HEK293 (cell line): ENCODE data around the gene PFN3.

Source experiments
- CTCF ChIA-PET: fragments of 350-600 bp; formaldehyde crosslinking; extraction: SDS; loops from one replicate; lab custom pipeline; 2021; ENCODE audit warnings: antibody characterized with exemption; lab: Yijun Ruan, JAX
- POLR2A ChIA-PET: fragments of 300-600 bp; formaldehyde crosslinking; extraction: SDS; loops from one replicate; lab custom pipeline; 2020; ENCODE audit warnings: antibody characterized with exemption, inconsistent platforms; lab: Yijun Ruan, JAX
- H3K27ac ChIP-seq: fragments of 200-500 bp; sonication (Bioruptor generic); 2 replicates; pipeline ENCODE4 v1.5.1; 2014; ENCODE audit warnings: low read depth, low read length, control low read depth, inconsistent platforms; ENCODE audit errors: extremely low read depth
- H3K36me3 ChIP-seq, 2 experiments: fragments of 200-500 bp in 1 of 2; sonication (Bioruptor generic) in 1 of 2; 1 replicate in 1 of 2; 2 replicates in 1 of 2; pipeline ENCODE4 v1.5.1; 2014 to 2017; ENCODE audit warnings: inconsistent platforms in 2 of 2, low read length in 2 of 2; ENCODE audit not compliant: control insufficient read depth in 2 of 2, insufficient read depth in 1 of 2
- H3K4me1 ChIP-seq: fragments of 200-500 bp; sonication (Bioruptor generic); 2 replicates; pipeline ENCODE4 v1.5.1; 2014; ENCODE audit warnings: mild to moderate bottlenecking, low read length, inconsistent platforms; ENCODE audit not compliant: control insufficient read depth, insufficient read depth
- H3K4me3 ChIP-seq: 2 replicates; pipeline ENCODE4 v1.5.1; 2011; ENCODE audit warnings: low read depth, mild to moderate bottlenecking, control low read depth, low read length, moderate library complexity
- H3K9me3 ChIP-seq: fragments of 200-500 bp; sonication (Bioruptor generic); 2 replicates; pipeline ENCODE4 v1.5.1; 2014; ENCODE audit warnings: low read depth, low read length, inconsistent platforms; ENCODE audit not compliant: control insufficient read depth, insufficient read depth
- HOXD13 ChIP-seq: sonication (generic); formaldehyde crosslinking; IDR thresholded peaks from 2 replicates; pipeline ENCODE4 v1.8.0; 2022; ENCODE audit warnings: missing genetic modification reagents, borderline replicate concordance
- KLF1 ChIP-seq: fragments of 450-650 bp; formaldehyde crosslinking; IDR thresholded peaks from 2 replicates; pipeline ENCODE4 v1.5.1; 2016; ENCODE audit warnings: missing biosample characterization, missing genetic modification characterization
- KLF16 ChIP-seq: fragments of 450-650 bp; formaldehyde crosslinking; IDR thresholded peaks from 2 replicates; pipeline ENCODE4 v1.5.1; 2017; ENCODE audit warnings: missing biosample characterization, missing genetic modification characterization
- SETDB1 ChIP-seq: IDR thresholded peaks from one replicate; pipeline ENCODE4 v1.6.1; 2017; ENCODE audit warnings: mild to moderate bottlenecking, low read length, moderate library complexity, mixed read lengths; ENCODE audit not compliant: insufficient read length
- SP3 ChIP-seq: fragments of 450-650 bp; formaldehyde crosslinking; IDR thresholded peaks from 2 replicates; pipeline ENCODE4 v1.5.1; 2016; ENCODE audit warnings: missing biosample characterization, missing genetic modification characterization
- SP7 ChIP-seq: fragments of 450-650 bp; formaldehyde crosslinking; IDR thresholded peaks from 2 replicates; pipeline ENCODE4 v1.5.1; 2016; ENCODE audit warnings: missing biosample characterization, missing genetic modification characterization
- TRIM28 ChIP-seq: IDR thresholded peaks from 2 replicates; pipeline ENCODE4 v1.6.1; 2011; ENCODE audit warnings: low read length, control low read depth, borderline replicate concordance
- ZNF133 ChIP-seq: fragments of 450-650 bp; formaldehyde crosslinking; IDR thresholded peaks from 2 replicates; pipeline ENCODE4 v1.5.1; 2016; ENCODE audit warnings: missing biosample characterization, missing genetic modification characterization
- ZNF157 ChIP-seq: fragments of 450-650 bp; formaldehyde crosslinking; IDR thresholded peaks from 2 replicates; pipeline ENCODE4 v1.5.1; 2016; ENCODE audit warnings: missing biosample characterization, missing genetic modification characterization
- ZNF2 ChIP-seq: fragments of 450-650 bp; formaldehyde crosslinking; IDR thresholded peaks from 2 replicates; pipeline ENCODE4 v1.5.1; 2016; ENCODE audit warnings: missing biosample characterization, missing genetic modification characterization
- ZNF223 ChIP-seq: fragments of 450-650 bp; formaldehyde crosslinking; IDR thresholded peaks from 2 replicates; pipeline ENCODE4 v1.5.1; 2016; ENCODE audit warnings: missing biosample characterization, missing genetic modification characterization
- ZNF426 ChIP-seq: fragments of 450-650 bp; formaldehyde crosslinking; IDR thresholded peaks from 2 replicates; pipeline ENCODE4 v1.5.1; 2017; ENCODE audit warnings: missing biosample characterization, missing genetic modification characterization, mild to moderate bottlenecking, inconsistent platforms, moderate library complexity
- ZNF555 ChIP-seq: fragments of 450-650 bp; formaldehyde crosslinking; conservative IDR thresholded peaks from 2 replicates; pipeline ENCODE4 v1.5.1; 2017; ENCODE audit warnings: missing biosample characterization, mild to moderate bottlenecking, missing genetic modification characterization, inconsistent platforms
- ZNF558 ChIP-seq: fragments of 450-650 bp; formaldehyde crosslinking; IDR thresholded peaks from 2 replicates; pipeline ENCODE4 v1.5.1; 2016; ENCODE audit warnings: missing biosample characterization, missing genetic modification characterization
- ZNF560 ChIP-seq: fragments of 450-650 bp; formaldehyde crosslinking; IDR thresholded peaks from 2 replicates; pipeline ENCODE4 v1.5.1; 2017; ENCODE audit warnings: missing biosample characterization, missing genetic modification characterization, borderline replicate concordance
- ZNF571 ChIP-seq: fragments of 450-650 bp; formaldehyde crosslinking; IDR thresholded peaks from 2 replicates; pipeline ENCODE4 v1.5.0; 2017; ENCODE audit warnings: missing biosample characterization, missing genetic modification characterization
- ZNF621 ChIP-seq: fragments of 450-650 bp; formaldehyde crosslinking; IDR thresholded peaks from 2 replicates; pipeline ENCODE4 v1.5.1; 2017; ENCODE audit warnings: missing biosample characterization, missing genetic modification characterization
- ZNF670 ChIP-seq: fragments of 450-650 bp; formaldehyde crosslinking; IDR thresholded peaks from 2 replicates; pipeline ENCODE4 v1.5.1; 2016; ENCODE audit warnings: missing biosample characterization, missing genetic modification characterization, low read depth
- ZNF707 ChIP-seq: fragments of 450-650 bp; formaldehyde crosslinking; IDR thresholded peaks from 2 replicates; pipeline ENCODE4 v1.5.1; 2016; ENCODE audit warnings: missing biosample characterization, missing genetic modification characterization
- ZNF76 ChIP-seq: fragments of 450-650 bp; formaldehyde crosslinking; IDR thresholded peaks from 2 replicates; pipeline ENCODE4; 2016; ENCODE audit warnings: low read depth, missing biosample characterization, missing genetic modification characterization, borderline replicate concordance
- ZNF792 ChIP-seq: fragments of 450-650 bp; formaldehyde crosslinking; IDR thresholded peaks from 2 replicates; pipeline ENCODE4 v1.5.1; 2016; ENCODE audit warnings: missing biosample characterization, missing genetic modification characterization
- ZNF843 ChIP-seq: fragments of 450-650 bp; formaldehyde crosslinking; IDR thresholded peaks from 2 replicates; pipeline ENCODE4 v1.5.1; 2016; ENCODE audit warnings: missing biosample characterization, missing genetic modification characterization
- TF ChIP-seq, protein P1 (sequence below): fragments of 450-650 bp; formaldehyde crosslinking; IDR thresholded peaks from 2 replicates; pipeline ENCODE4 v1.5.1; 2016; ENCODE audit warnings: missing biosample characterization, missing genetic modification characterization
- TF ChIP-seq, protein P2 (sequence below): fragments of 450-650 bp; formaldehyde crosslinking; IDR thresholded peaks from 2 replicates; pipeline ENCODE4 v1.5.1; 2016; ENCODE audit warnings: missing biosample characterization, missing genetic modification characterization
- TF ChIP-seq, protein P3 (sequence below): fragments of 450-650 bp; formaldehyde crosslinking; IDR thresholded peaks from 2 replicates; pipeline ENCODE4 v1.5.1; 2017; ENCODE audit warnings: missing biosample characterization, missing genetic modification characterization
- TF ChIP-seq, protein P4 (sequence below): fragments of 450-650 bp; formaldehyde crosslinking; IDR thresholded peaks from 2 replicates; pipeline ENCODE4 v1.5.0; 2017; ENCODE audit warnings: missing biosample characterization, missing genetic modification characterization, borderline replicate concordance

The PFN3 gene

DNA sequence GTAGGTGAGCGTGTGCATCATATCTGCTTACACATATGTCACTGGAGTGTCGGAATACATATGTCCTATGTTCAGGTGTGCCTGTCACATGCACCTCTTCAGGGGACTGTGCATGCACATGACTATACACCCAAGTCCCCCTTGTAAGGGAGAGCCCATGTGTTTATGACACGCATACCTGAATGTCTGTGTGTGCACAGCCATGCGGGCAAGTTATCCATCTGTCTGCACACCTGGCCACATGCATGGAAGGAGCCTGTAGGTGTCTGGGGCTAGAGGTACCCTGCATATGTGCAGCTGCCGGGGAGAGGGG, 43.4 kb downstream of the PFN3 start:
- TF ChIP-seq, protein P1, sequence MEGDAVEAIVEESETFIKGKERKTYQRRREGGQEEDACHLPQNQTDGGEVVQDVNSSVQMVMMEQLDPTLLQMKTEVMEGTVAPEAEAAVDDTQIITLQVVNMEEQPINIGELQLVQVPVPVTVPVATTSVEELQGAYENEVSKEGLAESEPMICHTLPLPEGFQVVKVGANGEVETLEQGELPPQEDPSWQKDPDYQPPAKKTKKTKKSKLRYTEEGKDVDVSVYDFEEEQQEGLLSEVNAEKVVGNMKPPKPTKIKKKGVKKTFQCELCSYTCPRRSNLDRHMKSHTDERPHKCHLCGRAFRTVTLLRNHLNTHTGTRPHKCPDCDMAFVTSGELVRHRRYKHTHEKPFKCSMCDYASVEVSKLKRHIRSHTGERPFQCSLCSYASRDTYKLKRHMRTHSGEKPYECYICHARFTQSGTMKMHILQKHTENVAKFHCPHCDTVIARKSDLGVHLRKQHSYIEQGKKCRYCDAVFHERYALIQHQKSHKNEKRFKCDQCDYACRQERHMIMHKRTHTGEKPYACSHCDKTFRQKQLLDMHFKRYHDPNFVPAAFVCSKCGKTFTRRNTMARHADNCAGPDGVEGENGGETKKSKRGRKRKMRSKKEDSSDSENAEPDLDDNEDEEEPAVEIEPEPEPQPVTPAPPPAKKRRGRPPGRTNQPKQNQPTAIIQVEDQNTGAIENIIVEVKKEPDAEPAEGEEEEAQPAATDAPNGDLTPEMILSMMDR: no peak
- no peak for TF ChIP-seq KLF1 (tag by site-specific recombination)
- TF ChIP-seq TRIM28: no peak
- no peak for TF ChIP-seq ZNF223 (tag by site-specific recombination)
- TF ChIP-seq, protein P2, sequence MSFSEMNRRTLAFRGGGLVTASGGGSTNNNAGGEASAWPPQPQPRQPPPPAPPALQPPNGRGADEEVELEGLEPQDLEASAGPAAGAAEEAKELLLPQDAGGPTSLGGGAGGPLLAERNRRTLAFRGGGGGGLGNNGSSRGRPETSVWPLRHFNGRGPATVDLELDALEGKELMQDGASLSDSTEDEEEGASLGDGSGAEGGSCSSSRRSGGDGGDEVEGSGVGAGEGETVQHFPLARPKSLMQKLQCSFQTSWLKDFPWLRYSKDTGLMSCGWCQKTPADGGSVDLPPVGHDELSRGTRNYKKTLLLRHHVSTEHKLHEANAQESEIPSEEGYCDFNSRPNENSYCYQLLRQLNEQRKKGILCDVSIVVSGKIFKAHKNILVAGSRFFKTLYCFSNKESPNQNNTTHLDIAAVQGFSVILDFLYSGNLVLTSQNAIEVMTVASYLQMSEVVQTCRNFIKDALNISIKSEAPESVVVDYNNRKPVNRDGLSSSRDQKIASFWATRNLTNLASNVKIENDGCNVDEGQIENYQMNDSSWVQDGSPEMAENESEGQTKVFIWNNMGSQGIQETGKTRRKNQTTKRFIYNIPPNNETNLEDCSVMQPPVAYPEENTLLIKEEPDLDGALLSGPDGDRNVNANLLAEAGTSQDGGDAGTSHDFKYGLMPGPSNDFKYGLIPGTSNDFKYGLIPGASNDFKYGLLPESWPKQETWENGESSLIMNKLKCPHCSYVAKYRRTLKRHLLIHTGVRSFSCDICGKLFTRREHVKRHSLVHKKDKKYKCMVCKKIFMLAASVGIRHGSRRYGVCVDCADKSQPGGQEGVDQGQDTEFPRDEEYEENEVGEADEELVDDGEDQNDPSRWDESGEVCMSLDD: no peak
- TF ChIP-seq ZNF558 (tag by site-specific recombination): no peak
- no peak for TF ChIP-seq ZNF621 (tag by site-specific recombination)
- no peak for TF ChIP-seq ZNF707 (tag by site-specific recombination)
- TF ChIP-seq SP7: no peak
- TF ChIP-seq, protein P3, sequence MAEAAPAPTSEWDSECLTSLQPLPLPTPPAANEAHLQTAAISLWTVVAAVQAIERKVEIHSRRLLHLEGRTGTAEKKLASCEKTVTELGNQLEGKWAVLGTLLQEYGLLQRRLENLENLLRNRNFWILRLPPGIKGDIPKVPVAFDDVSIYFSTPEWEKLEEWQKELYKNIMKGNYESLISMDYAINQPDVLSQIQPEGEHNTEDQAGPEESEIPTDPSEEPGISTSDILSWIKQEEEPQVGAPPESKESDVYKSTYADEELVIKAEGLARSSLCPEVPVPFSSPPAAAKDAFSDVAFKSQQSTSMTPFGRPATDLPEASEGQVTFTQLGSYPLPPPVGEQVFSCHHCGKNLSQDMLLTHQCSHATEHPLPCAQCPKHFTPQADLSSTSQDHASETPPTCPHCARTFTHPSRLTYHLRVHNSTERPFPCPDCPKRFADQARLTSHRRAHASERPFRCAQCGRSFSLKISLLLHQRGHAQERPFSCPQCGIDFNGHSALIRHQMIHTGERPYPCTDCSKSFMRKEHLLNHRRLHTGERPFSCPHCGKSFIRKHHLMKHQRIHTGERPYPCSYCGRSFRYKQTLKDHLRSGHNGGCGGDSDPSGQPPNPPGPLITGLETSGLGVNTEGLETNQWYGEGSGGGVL (tag by site-specific recombination): no peak
- no peak for TF ChIP-seq ZNF133
- no peak for TF ChIP-seq HOXD13 (CRISPR knock-in tag)
- no peak for TF ChIP-seq ZNF555
- no peak for TF ChIP-seq ZNF2
- TF ChIP-seq KLF16 (tag by site-specific recombination): no peak
- TF ChIP-seq ZNF571 (tag by site-specific recombination): no peak
- TF ChIP-seq ZNF792: no peak
- TF ChIP-seq ZNF670 (tag by site-specific recombination): no peak
- no peak for TF ChIP-seq ZNF157 (tag by site-specific recombination)
- CTCF ChIA-PET: no interaction called here
- Histone ChIP-seq H3K9me3 (no peaks in the 10 kb centered on the region), H3K4me1 (no peaks in the 10 kb centered on the region), H3K27ac (no peak overlapping the region), H3K4me3 (no peak overlapping the region), H3K36me3 (no peaks in the 10 kb centered on the region)
- POLR2A ChIA-PET: no interaction called here

DNA sequence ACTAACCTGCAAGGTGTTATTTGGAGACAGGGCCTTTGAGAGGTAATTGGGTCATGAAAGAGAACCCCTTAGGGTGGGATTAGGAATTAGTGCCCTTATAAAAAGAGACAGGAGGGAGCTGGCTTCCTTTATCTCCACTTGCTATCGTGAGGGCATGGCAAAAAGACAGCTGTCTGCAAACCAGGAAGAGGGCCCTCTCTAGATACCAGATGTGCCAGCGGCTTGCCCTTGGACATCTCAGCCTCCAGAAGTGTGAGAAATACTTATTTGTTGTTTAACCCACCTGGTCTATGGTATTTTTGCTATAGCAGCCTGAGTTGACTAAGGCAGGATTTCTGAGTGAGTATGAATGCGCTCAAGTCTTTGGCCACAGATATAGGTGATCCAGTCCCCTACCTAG, 43.7 kb downstream of the PFN3 start:
- H3K4me3 ChIP-seq: no peak overlapping the region
- POLR2A ChIA-PET: interaction anchor here (0.7 kb wide), 1 partner anchor 14 kb away, joined by 4 read pairs; no protein-coding TSS in a partner anchor
- TF ChIP-seq ZNF843 (tag by site-specific recombination) (no peak), ZNF426 (no peak), ZNF76 (no peak), SP3 (no peak), ZNF560 (tag by site-specific recombination) (no peak), SETDB1 (no peak)
- TF ChIP-seq, protein P4, sequence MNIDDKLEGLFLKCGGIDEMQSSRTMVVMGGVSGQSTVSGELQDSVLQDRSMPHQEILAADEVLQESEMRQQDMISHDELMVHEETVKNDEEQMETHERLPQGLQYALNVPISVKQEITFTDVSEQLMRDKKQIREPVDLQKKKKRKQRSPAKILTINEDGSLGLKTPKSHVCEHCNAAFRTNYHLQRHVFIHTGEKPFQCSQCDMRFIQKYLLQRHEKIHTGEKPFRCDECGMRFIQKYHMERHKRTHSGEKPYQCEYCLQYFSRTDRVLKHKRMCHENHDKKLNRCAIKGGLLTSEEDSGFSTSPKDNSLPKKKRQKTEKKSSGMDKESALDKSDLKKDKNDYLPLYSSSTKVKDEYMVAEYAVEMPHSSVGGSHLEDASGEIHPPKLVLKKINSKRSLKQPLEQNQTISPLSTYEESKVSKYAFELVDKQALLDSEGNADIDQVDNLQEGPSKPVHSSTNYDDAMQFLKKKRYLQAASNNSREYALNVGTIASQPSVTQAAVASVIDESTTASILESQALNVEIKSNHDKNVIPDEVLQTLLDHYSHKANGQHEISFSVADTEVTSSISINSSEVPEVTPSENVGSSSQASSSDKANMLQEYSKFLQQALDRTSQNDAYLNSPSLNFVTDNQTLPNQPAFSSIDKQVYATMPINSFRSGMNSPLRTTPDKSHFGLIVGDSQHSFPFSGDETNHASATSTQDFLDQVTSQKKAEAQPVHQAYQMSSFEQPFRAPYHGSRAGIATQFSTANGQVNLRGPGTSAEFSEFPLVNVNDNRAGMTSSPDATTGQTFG (tag by site-specific recombination): no peak
- H3K27ac ChIP-seq: no peak overlapping the region
- H3K9me3 ChIP-seq: no peaks in the 10 kb centered on the region
- CTCF ChIA-PET: interaction anchor here (1.5 kb wide), 1 partner anchor 55 kb away, joined by 3 read pairs; no protein-coding TSS in a partner anchor
- no peaks in the 10 kb centered on the region for H3K4me1 ChIP-seq
- H3K36me3 ChIP-seq: no peaks in the 10 kb centered on the region
